GM18867 (cell line): ENCODE data around the gene YWHAQ.

ENCODE experiments used
- ATAC-seq: cut with Tn5 transposase; IDR thresholded peaks from one replicate; pipeline ENCODE4 v1.9.1; 2021; ENCODE audit warnings: mild to moderate bottlenecking, moderate library complexity; ENCODE audit not compliant: unreplicated experiment

YWHAQ gene

DNA sequence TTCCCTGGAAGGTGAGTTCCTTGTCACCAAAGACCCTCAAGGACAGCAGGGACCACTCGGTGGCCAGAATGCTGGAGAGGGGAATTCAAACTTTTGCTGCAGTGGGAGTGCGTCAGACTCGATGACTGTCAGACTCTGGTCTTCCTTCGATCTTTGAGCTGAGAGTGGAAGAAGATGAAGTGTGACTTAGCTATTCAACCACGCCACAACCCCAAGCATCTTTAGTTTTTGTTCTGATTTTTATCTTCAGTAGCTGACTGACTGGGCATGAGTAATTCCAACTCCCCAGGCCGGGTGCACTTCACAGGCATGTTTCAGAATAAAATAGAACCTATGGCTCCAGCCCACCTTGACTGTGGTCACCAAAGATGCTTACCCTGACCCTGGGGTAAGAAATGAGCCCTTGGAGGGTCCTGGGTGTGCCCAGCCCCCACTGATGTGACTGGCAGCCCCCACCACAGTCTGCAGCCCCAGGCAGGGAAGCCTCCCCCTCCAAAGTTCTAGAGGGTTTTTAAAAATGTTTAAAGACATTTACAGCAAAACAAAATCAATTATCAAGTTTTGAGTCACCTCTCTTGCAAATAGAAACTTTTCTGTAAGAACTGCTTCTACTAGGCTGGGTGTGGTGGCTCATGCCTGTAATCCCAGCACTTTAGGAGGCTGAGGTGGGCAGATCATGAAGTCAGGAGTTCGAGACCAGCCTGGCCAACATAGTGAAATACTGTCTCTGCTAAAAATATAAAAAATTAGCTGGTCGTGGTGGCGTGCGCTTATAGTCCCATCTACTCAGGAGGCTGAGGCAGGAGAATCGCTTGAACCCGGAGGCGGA lies 24.9 kb upstream of the YWHAQ start:
- ATAC-seq: peak; percentile 42

- no peak for ATAC-seq
Observed at GRCh38 chr2:9654452-9655100, 23.8 kb upstream of the YWHAQ start.

- no peak for ATAC-seq
Observed at GRCh38 chr2:9653485-9654271, 22.9 kb upstream of the YWHAQ start.

GRCh38 chr2:9652898-9653479 lies 22.2 kb upstream of the YWHAQ start:
- peak; percentile 26 for ATAC-seq

- ATAC-seq: no peak
Observed at GRCh38 chr2:9652267-9652666, 21.5 kb upstream of the YWHAQ start.

- no peak for ATAC-seq
Observed at GRCh38 chr2:9650119-9650821, 19.5 kb upstream of the YWHAQ start.

GRCh38 chr2:9649261-9649660 lies 18.5 kb upstream of the YWHAQ start:
- no peak for ATAC-seq

DNA sequence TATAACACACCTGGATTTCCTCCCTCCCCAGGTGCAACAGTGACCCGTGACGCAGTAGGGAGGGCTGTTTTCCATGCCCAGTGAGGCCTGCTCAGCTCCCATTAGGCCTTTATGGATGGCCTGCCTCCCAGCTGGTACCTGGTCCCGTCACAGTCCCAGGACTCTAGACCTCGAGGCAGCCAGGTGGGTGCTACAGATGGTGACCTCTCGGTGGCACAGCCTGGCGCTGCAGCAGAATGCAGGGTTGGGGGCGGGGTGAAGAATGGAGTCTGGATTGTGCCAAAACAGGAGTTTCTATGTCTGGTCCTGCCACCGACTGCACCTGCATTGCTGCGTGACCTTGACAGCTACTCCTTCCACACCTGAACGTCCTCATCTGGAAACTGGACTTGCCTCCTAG lies 18.0 kb upstream of the YWHAQ start:
- ATAC-seq: no peak

GRCh38 chr2:9647884-9648283 lies 17.1 kb upstream of the YWHAQ start:
- ATAC-seq: no peak

DNA sequence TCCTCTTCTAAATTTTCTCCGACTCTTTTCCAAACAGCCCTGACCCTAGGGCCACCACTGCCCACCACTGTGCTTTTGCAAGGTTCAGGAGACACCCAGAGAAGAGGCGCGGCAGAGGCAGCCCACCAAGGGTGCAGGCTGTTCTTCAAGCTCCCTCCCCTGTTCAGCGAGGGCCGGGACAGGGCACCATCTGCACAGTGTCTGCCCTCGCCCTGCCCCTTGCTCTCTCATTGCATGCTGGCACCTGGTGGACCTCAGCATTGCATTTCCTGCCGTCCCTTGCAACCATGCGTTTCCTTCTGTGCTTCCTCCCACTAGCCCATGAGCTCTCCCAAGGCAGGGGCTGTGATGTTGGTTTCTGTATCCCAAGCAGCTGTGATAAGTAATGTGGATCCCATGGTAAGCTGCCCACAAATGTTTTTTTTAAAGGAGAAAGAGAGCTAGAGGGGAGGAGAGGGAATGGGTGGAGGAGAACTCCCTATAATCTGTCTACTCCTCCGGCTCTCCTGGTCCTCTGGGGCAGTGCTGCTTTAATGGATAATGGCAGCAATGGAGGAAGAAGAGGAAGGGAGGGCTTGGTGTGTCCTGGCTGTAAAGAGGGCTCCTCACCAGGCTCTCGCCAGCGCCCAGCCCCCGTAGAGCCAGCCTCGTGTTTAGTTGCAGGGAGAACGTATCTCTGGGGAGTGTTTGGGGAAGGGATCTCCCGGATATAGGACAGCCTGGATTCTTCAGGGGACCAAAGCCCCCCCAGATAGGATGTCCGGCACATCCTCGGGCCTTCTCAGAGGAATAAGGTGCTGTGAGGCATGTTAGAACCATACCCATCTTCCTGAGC lies 15.6 kb upstream of the YWHAQ start:
- no peak for ATAC-seq

- no peak for ATAC-seq
Observed at GRCh38 chr2:9644603-9645002, 13.8 kb upstream of the YWHAQ start.

DNA sequence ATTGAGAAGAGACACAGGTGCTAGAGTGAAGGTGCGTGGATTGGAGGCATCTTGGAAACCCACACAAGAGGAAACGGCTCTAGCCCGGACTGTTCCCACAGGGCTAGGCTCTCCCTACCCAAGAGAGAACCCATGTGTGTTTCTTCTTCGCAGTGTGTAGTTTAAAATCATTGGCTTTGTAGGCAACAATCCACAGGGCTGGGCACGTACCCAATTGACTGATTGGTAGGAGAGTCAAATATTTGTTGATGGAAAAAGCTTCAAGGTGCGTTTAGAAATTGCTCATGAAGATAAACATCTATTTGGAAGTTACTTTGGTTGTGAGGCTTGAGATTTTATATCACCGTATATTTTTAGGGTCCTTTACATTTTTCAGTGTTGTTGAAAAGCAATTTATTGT lies 13.2 kb upstream of the YWHAQ start:
- ATAC-seq: no peak

GRCh38 chr2:9641641-9642040 lies 10.8 kb upstream of the YWHAQ start:
- ATAC-seq: no peak

- no peak for ATAC-seq
Observed at GRCh38 chr2:9640403-9641104, 9.8 kb upstream of the YWHAQ start.

DNA sequence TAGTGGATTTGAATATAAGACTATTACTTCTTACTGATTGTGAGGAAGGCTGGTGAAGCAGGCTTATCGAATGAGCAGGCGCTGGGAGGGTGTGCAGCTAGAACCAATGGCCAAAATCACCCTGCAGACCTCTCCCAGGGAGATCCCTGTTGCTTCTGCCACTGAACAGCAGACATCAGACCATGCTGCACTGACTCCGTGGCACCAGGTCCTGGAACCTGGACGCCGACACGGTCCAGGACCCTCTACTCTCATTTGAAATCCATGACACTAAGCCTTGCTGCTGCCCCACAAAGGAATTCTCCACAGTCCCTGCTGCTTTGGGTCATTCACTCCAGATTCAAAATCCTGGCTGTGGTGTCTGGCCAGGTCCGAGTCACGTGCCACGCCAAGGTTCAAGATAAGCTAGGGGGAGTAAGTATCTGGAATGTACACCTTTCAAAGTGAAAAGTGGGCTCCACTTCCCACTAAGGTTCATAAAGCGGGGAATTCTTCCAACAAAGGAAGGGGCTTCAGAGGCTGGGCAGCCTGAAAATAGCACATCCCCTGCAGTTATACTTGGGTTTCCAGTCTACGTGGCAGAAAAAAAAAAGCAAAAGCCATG lies 9.0 kb upstream of the YWHAQ start:
- no peak for ATAC-seq

DNA sequence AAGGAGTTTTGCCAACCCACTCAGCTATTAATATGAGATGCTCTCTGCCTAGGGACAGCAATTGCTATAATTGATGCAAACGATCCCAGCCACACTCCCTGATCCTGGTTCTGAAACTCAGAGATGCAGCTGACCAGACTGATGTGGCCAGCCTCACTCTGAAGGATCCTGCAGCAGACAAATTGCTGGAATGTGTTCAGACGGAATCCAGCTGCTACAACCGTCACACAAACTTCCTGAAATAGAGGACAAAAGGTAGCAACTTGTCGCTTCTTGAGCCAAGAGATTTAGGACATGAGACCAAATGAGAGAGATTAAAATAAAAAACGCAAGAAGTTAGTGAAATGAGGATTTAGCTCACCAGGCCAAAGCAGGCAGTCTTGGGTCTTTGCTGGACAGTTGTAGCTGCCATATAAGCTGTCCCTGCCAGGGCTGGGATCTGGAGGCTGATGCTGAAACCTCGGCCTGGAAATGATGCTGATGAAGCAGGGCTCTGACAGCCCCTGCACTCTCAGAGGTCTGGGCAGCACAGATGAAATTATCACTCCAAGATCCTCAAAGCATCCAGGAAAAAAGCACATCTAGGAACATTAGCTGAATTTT lies 8.3 kb upstream of the YWHAQ start:
- ATAC-seq: no peak

DNA sequence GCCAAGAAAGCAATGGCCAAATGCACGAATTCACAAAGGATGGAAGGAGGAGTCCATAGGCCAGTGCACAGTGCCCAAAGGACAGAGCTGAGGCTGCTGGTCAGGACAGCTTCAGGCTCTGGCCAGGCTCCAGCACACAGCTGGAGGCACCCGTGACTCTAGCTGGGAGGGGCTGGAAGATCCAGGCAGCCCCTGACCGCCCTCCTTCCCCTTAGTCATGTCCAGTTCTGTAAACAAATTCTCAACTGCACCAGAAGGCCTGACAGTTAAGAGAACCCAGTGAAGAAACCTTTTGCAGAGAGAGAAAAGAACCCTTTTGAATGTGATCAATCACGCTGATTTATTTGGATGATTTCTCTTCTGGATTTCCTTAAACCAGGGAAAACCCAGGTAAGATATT lies 7.7 kb upstream of the YWHAQ start:
- no peak for ATAC-seq

- no peak for ATAC-seq
Observed at GRCh38 chr2:9637330-9637729, 6.5 kb upstream of the YWHAQ start.
